Endothelial cell (in vitro differentiated cells): Measurements from ENCODE around the gene TNFRSF19. TPM values are rescaled to one million over a fixed set of nuclear protein-coding genes. Genes with fewer than 3 reads are reported as not detected.

ENCODE experiments used
- DNase-seq: peaks from one replicate; pipeline ENCODE4 v3.0.0; 2021; ENCODE audit warnings: low spot score
- H3K27ac Mint-ChIP-seq: one replicate; pipeline ENCODE4 v1.8.0; 2021; ENCODE audit warnings: mixed read lengths, inconsistent platforms; ENCODE audit not compliant: unreplicated experiment
- H3K27me3 Mint-ChIP-seq: one replicate; pipeline ENCODE4 v1.8.0; 2021; ENCODE audit warnings: mild to moderate bottlenecking, moderate library complexity, mixed read lengths, inconsistent platforms; ENCODE audit not compliant: unreplicated experiment
- H3K36me3 Mint-ChIP-seq: one replicate; pipeline ENCODE4 v1.8.0; 2021; ENCODE audit warnings: mild to moderate bottlenecking, low read depth, mixed read lengths, inconsistent platforms; ENCODE audit not compliant: unreplicated experiment
- H3K4me1 Mint-ChIP-seq: one replicate; pipeline ENCODE4 v1.8.0; 2021; ENCODE audit warnings: mild to moderate bottlenecking, mixed read lengths, inconsistent platforms; ENCODE audit not compliant: unreplicated experiment
- H3K4me3 Mint-ChIP-seq: one replicate; pipeline ENCODE4 v1.8.0; 2021; ENCODE audit warnings: mild to moderate bottlenecking, mixed read lengths, inconsistent platforms; ENCODE audit not compliant: unreplicated experiment
- H3K9me3 Mint-ChIP-seq: one replicate; pipeline ENCODE4 v1.8.0; 2021; ENCODE audit warnings: mixed read lengths, inconsistent platforms; ENCODE audit not compliant: unreplicated experiment
- CTCF ChIP-seq: fragments of 200-600 bp; sonication (generic); IDR thresholded peaks from one replicate; pipeline ENCODE4 v1.5.0; 2021; ENCODE audit warnings: antibody characterized with exemption; ENCODE audit not compliant: unreplicated experiment
- total RNA-seq: library from RNA; stranded (reverse); fragmentation: NEBNext Ultra II Directional; extraction: Animal tissue kit (Norgen Biotek cat#: 25700); gene quantifications from one replicate; pipeline ENCODE4 v1.2.1, GENCODE V29; 2021; ENCODE audit not compliant: unreplicated experiment

TNFRSF19 gene
- total RNA-seq, 1 donor from 2014 or later: 8.8 TPM

GRCh38 chr13:23617551-23618024 is 47.4 kb downstream of the TNFRSF19 start:
- Mint-ChIP-seq H3K4me1 (no peaks in the 10 kb centered on the region), H3K27ac (no peak overlapping the region), H3K9me3 (no peaks in the 10 kb centered on the region), H3K4me3 (no peak overlapping the region), H3K36me3 (peaks cover 3% of the 10 kb centered on the region), H3K27me3 (peaks cover 3% of the 10 kb centered on the region)
- no peak for DNase-seq
- no peak for TF ChIP-seq CTCF

GRCh38 chr13:23618341-23618740 is 48.1 kb downstream of the TNFRSF19 start:
- no peak overlapping the region for H3K4me3 Mint-ChIP-seq
- H3K27ac Mint-ChIP-seq: no peak overlapping the region
- DNase-seq: no peak
- H3K27me3 Mint-ChIP-seq: peaks cover 3% of the 10 kb centered on the region
- no peaks in the 10 kb centered on the region for H3K9me3 Mint-ChIP-seq
- peaks cover 3% of the 10 kb centered on the region for H3K36me3 Mint-ChIP-seq
- H3K4me1 Mint-ChIP-seq: no peaks in the 10 kb centered on the region
- no peak for TF ChIP-seq CTCF

GRCh38 chr13:23619068-23619855 is 49.0 kb downstream of the TNFRSF19 start:
- DNase-seq: no peak
- peaks cover 3% of the 10 kb centered on the region for H3K27me3 Mint-ChIP-seq
- H3K27ac Mint-ChIP-seq: no peak overlapping the region
- no peaks in the 10 kb centered on the region for H3K4me1 Mint-ChIP-seq
- no peaks in the 10 kb centered on the region for H3K9me3 Mint-ChIP-seq
- H3K4me3 Mint-ChIP-seq: no peak overlapping the region
- no peak for TF ChIP-seq CTCF
- peaks cover 3% of the 10 kb centered on the region for H3K36me3 Mint-ChIP-seq

GRCh38 chr13:23620211-23620610 is 50.0 kb downstream of the TNFRSF19 start:
- Mint-ChIP-seq H3K27ac (no peak overlapping the region), H3K9me3 (no peaks in the 10 kb centered on the region), H3K4me1 (no peaks in the 10 kb centered on the region), H3K27me3 (peaks cover 3% of the 10 kb centered on the region), H3K36me3 (peaks cover 3% of the 10 kb centered on the region), H3K4me3 (no peak overlapping the region)
- DNase-seq: no peak
- no peak for TF ChIP-seq CTCF

GRCh38 chr13:23620613-23621315 is 50.6 kb downstream of the TNFRSF19 start:
- Mint-ChIP-seq H3K27ac (no peak overlapping the region), H3K27me3 (peaks cover 3% of the 10 kb centered on the region), H3K36me3 (peaks cover 3% of the 10 kb centered on the region), H3K4me3 (no peak overlapping the region), H3K9me3 (no peaks in the 10 kb centered on the region), H3K4me1 (no peaks in the 10 kb centered on the region)
- no peak for DNase-seq
- no peak for TF ChIP-seq CTCF
